ENCODE results near the gene CORO1C.
"Not testable (repeated sequence)": the region's sequence is repeated elsewhere in the genome, so short reads cannot be mapped to it uniquely, and the experiment has no call there.

CORO1C gene

GRCh38 chr12:108731105-108731865, at the start of gene CORO1C:
CORO1C (minus strand) TSS chr12:108731518; CDS start chr12:108701318, 30,200 bp downstream.
- H3K27ac Mint-ChIP-seq: peak within 1 kb of the TSS; percentile 91
- H3K27me3 Mint-ChIP-seq: no peaks in the 10 kb centered on the region
- peaks cover 49% of the 10 kb centered on the region for H3K4me1 Mint-ChIP-seq (ENCODE audit: low read depth)
- no peaks in the 10 kb centered on the region for H3K9me3 Mint-ChIP-seq
- H3K4me3 Mint-ChIP-seq: peak within 1 kb of the TSS; percentile 88
- peaks cover 5% of the 10 kb centered on the region for H3K36me3 Mint-ChIP-seq (ENCODE audit: low read depth)

- no peaks in the 10 kb centered on the region for H3K27me3 Mint-ChIP-seq
- H3K4me1 Mint-ChIP-seq (ENCODE audit: low read depth): peaks cover 3% of the 10 kb centered on the region
- H3K4me3 Mint-ChIP-seq: no peak overlapping the region
- H3K36me3 Mint-ChIP-seq (ENCODE audit: low read depth): no peaks in the 10 kb centered on the region
- H3K9me3 Mint-ChIP-seq: no peaks in the 10 kb centered on the region
- H3K27ac Mint-ChIP-seq: no peak overlapping the region
These were observed 48.8 kb upstream of the CORO1C start for GRCh38 chr12:108779998-108780688.

DNA sequence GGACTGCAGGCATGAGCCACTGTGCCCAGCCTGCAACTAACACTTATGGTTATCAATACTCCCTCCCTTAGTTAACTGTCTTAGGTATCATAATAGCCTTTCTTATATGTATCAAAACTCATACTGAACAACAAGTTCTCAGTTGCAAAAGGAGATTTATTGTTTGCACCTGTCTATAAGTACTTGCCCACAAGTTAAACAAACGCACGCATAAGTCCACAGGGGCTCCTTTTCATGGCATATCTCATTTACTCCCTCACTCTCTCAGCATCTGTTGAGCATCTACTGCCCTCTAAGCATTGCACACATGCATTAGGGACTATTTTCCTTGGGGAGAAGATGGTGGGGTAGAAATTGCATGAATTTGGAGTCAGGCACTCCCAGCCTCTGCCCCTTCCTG, 46.7 kb upstream of the CORO1C start:
- Mint-ChIP-seq H3K4me3 (no peak overlapping the region), H3K36me3 (ENCODE audit: low read depth) (no peaks in the 10 kb centered on the region), H3K4me1 (ENCODE audit: low read depth) (peaks cover 3% of the 10 kb centered on the region), H3K9me3 (no peaks in the 10 kb centered on the region), H3K27ac (no peak overlapping the region), H3K27me3 (no peaks in the 10 kb centered on the region)

DNA sequence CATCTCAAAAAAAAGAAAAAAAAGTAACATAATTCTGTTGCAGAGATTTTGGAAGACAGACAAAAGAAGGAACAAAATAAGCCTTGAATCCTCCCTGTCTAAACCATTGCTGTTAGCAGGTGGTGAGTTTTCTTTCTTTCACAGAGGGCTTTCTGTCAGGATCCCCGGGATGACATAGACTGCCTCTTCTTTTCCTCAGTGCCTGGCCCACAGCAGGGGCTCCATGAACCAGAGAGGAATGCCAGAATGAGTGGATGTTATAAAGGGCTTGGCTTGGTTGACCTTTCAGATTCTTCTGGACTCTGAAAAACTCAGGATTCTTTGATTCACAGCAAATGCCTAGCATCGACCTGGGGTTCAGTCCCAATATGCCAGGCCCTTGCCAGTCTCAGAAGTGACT, 45.8 kb upstream of the CORO1C start:
- Mint-ChIP-seq H3K27me3 (no peaks in the 10 kb centered on the region), H3K36me3 (ENCODE audit: low read depth) (no peaks in the 10 kb centered on the region), H3K4me3 (no peak overlapping the region), H3K4me1 (ENCODE audit: low read depth) (peaks cover 3% of the 10 kb centered on the region), H3K27ac (no peak overlapping the region), H3K9me3 (no peaks in the 10 kb centered on the region)

GRCh38 chr12:108773798-108774788, 42.8 kb upstream of the CORO1C start:
- Mint-ChIP-seq H3K9me3 (no peaks in the 10 kb centered on the region), H3K27me3 (peaks cover 5% of the 10 kb centered on the region), H3K36me3 (ENCODE audit: low read depth) (no peaks in the 10 kb centered on the region), H3K4me1 (ENCODE audit: low read depth) (peaks cover 1% of the 10 kb centered on the region), H3K4me3 (no peak overlapping the region), H3K27ac (no peak overlapping the region)

- Mint-ChIP-seq H3K27ac (no peak overlapping the region), H3K9me3 (no peaks in the 10 kb centered on the region), H3K4me3 (no peak overlapping the region)
These were observed 41.8 kb upstream of the CORO1C start for GRCh38 chr12:108772891-108773797.

GRCh38 chr12:108772247-108772646, 40.9 kb upstream of the CORO1C start:
- peaks cover 10% of the 10 kb centered on the region for H3K27me3 Mint-ChIP-seq
- no peak overlapping the region for H3K4me3 Mint-ChIP-seq
- H3K27ac Mint-ChIP-seq: no peak overlapping the region
- H3K9me3 Mint-ChIP-seq: no peaks in the 10 kb centered on the region
- no peaks in the 10 kb centered on the region for H3K36me3 Mint-ChIP-seq (ENCODE audit: low read depth)
- peaks cover 4% of the 10 kb centered on the region for H3K4me1 Mint-ChIP-seq (ENCODE audit: low read depth)

More at GRCh38 chr12:108772891-108773797, 41.8 kb upstream of the CORO1C start:
- no peaks in the 10 kb centered on the region for H3K36me3 Mint-ChIP-seq (ENCODE audit: low read depth)
- H3K4me1 Mint-ChIP-seq (ENCODE audit: low read depth): peaks cover 4% of the 10 kb centered on the region
- peaks cover 6% of the 10 kb centered on the region for H3K27me3 Mint-ChIP-seq

- H3K27ac Mint-ChIP-seq: peak overlapping the region; percentile 19
- not testable (repeated sequence) for H3K27me3 Mint-ChIP-seq; H3K9me3 Mint-ChIP-seq; H3K4me3 Mint-ChIP-seq; H3K36me3 Mint-ChIP-seq (ENCODE audit: low read depth); H3K4me1 Mint-ChIP-seq (ENCODE audit: low read depth)
These were observed 40.5 kb upstream of the CORO1C start for GRCh38 chr12:108771835-108772234.

DNA sequence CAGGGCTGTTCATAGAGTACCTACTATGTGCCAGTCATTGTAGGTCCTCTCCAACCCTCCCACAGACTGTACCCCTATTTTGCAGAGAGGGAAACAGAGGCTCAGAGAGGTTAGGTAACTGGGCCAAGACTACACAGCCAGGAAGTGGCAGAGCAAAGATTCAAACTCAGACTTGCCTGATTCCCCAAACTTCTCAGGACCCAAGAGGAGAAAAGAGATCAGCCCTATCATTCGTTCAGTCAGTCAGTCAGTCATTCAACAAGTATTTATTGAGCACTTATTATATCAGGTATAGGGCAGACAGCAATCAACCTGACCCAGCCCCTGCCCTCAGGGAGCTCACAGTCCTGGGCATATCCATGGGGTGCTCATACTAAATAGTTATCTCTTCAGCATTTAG, 39.6 kb upstream of the CORO1C start:
- Mint-ChIP-seq H3K9me3 (no peaks in the 10 kb centered on the region), H3K36me3 (ENCODE audit: low read depth) (no peaks in the 10 kb centered on the region), H3K4me3 (no peak overlapping the region), H3K27me3 (peaks cover 10% of the 10 kb centered on the region), H3K4me1 (ENCODE audit: low read depth) (peaks cover 4% of the 10 kb centered on the region), H3K27ac (no peak overlapping the region)

DNA sequence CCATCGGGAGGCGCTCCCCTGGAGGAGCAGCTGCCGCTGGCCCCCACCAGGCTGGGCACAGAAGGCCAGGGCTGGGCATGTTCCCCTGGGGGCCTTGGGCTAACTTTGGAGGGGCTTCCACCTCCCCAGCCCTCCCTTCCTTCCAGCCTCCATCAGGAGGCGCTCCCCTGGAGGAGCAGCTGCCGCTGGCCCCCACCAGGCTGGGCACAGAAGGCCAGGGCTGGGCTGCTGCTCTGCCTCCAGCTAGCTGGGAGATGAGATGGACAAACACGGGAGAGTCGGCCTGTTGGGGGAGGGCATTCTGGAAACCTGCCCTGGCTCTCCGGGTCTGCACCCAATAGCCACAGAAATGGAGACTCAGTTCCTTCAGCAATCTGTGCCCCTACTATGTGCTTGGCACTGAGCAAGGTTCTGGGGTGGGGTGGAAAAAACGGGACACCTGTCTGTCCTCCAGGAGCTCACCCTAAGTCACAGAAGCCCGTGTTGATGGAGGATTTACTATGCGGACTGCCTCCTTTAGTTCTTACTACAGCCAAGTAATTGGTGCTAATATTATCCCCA, 39.0 kb upstream of the CORO1C start:
- H3K27ac Mint-ChIP-seq: no peak overlapping the region
- peaks cover 4% of the 10 kb centered on the region for H3K4me1 Mint-ChIP-seq (ENCODE audit: low read depth)
- H3K4me3 Mint-ChIP-seq: no peak overlapping the region
- peaks cover 10% of the 10 kb centered on the region for H3K27me3 Mint-ChIP-seq
- no peaks in the 10 kb centered on the region for H3K36me3 Mint-ChIP-seq (ENCODE audit: low read depth)
- no peaks in the 10 kb centered on the region for H3K9me3 Mint-ChIP-seq

DNA sequence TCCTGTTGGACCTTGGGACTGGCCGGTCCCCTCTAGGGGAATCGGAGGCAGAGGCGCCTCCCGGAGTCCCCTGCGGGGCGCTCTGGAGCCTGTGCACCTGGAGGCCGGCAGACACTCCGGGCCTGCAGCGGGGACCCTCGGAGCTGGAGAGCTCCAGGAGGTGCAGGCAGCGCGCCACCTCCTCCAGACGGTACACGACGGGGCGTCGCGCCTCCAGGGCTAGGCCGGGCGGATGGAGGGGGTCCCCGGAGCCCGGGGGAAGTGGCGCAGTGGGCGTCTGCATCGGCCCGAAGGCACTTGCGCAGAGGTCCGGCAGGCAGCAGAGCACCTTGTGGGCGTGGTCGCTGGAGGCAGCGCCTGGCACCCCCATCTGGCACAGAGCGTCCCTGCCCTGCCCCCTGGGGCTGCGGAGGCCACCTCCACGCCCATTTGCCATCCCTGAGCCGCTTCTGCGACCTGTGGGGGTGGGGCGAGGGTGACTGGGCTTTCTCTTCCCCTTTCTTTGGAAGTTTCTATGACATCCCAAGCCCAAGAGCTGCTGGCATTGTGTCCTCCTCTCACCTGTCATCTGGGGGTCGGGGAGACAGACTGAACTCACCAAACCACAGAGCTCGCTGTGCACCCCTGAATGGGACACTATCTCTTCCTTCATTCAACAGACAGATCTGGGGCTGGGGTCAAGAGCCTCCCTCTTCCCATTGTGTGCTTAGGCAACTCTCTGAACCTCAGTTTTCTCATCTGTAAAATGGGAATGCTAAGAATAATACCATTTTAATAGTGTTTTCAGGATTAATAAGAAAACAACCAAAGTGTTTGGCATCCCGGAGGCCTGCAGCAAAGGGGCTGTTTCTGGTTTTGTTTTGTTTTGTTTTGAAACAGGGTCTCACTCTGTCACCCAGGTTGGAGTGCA, 37.5 kb upstream of the CORO1C start:
- Mint-ChIP-seq H3K4me3 (peak overlapping the region; percentile 25), H3K4me1 (ENCODE audit: low read depth) (peaks cover 4% of the 10 kb centered on the region), H3K27me3 (peaks cover 10% of the 10 kb centered on the region), H3K27ac (no peak overlapping the region), H3K36me3 (ENCODE audit: low read depth) (no peaks in the 10 kb centered on the region), H3K9me3 (no peaks in the 10 kb centered on the region)

DNA sequence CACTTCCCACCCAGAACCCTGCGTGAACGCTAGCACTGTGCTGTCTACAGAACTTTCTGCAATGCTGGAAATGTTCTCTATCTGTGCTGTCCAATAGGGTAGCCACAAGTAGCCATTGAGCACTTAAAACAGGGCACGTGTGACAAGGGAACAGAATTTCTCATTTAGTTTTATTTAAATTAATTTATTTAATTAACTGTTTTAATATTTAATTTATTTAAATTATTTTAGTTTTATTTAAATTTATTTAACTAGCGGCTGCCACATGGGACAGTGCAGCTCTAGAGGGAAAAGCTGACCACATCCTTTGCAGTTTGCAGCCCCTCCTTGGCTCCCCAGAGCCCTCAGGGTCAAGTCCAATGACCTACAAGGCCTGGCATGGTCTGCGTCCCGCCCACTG, 35.0 kb upstream of the CORO1C start:
- Mint-ChIP-seq H3K27ac (no peak overlapping the region), H3K9me3 (no peaks in the 10 kb centered on the region), H3K4me1 (ENCODE audit: low read depth) (peaks cover 4% of the 10 kb centered on the region), H3K27me3 (peaks cover 10% of the 10 kb centered on the region), H3K4me3 (no peak overlapping the region), H3K36me3 (ENCODE audit: low read depth) (no peaks in the 10 kb centered on the region)

- H3K27me3 Mint-ChIP-seq: peaks cover 5% of the 10 kb centered on the region
- no peaks in the 10 kb centered on the region for H3K9me3 Mint-ChIP-seq
- H3K36me3 Mint-ChIP-seq (ENCODE audit: low read depth): no peaks in the 10 kb centered on the region
- no peak overlapping the region for H3K27ac Mint-ChIP-seq
- no peak overlapping the region for H3K4me3 Mint-ChIP-seq
- peaks cover 4% of the 10 kb centered on the region for H3K4me1 Mint-ChIP-seq (ENCODE audit: low read depth)
These were observed 34.0 kb upstream of the CORO1C start for GRCh38 chr12:108765289-108765764.
